HG02642 (cell line): ENCODE data around the gene NAA50.

Experiments used
- ATAC-seq: cut with Tn5 transposase; IDR thresholded peaks from one replicate; pipeline ENCODE4 v1.9.1; 2021; ENCODE audit warnings: mild to moderate bottlenecking; ENCODE audit not compliant: unreplicated experiment, poor library complexity

Gene NAA50

DNA sequence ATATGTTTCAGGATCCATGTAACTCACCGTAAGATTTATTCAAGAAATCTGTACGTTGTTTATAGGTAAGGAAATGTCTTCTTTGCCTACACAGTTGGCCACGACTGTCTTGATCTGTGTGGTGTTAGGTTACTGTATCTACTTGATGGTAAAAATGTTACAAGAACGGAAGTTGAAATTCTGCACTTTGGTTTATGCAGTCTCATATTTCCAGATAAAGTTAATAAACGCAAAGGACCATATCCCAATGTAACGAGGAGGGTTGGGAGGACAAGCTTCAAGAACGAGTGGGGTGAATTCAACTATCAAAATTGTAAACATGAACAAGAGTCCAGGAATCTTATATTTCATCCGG lies 50.6 kb downstream of the NAA50 start:
- no peak for ATAC-seq

DNA sequence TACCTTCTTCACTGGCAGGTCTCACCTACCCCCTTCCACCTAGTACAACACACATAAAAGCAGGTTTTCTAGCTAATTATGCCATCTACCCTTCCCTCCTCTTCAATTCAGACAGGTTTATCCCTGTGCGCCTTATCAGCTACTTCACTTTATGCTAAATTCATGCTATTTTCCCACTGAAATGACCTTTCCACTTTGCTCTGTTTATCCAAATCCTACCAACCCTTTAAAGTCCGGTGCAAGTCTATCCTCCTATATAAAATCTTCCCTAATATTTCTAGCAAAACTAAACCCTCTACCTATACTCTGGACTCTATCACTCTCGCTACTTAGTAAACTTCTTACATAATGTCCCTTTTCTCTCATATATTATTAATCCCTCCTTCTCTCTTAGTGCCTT lies 55.6 kb downstream of the NAA50 start:
- ATAC-seq: no peak

DNA sequence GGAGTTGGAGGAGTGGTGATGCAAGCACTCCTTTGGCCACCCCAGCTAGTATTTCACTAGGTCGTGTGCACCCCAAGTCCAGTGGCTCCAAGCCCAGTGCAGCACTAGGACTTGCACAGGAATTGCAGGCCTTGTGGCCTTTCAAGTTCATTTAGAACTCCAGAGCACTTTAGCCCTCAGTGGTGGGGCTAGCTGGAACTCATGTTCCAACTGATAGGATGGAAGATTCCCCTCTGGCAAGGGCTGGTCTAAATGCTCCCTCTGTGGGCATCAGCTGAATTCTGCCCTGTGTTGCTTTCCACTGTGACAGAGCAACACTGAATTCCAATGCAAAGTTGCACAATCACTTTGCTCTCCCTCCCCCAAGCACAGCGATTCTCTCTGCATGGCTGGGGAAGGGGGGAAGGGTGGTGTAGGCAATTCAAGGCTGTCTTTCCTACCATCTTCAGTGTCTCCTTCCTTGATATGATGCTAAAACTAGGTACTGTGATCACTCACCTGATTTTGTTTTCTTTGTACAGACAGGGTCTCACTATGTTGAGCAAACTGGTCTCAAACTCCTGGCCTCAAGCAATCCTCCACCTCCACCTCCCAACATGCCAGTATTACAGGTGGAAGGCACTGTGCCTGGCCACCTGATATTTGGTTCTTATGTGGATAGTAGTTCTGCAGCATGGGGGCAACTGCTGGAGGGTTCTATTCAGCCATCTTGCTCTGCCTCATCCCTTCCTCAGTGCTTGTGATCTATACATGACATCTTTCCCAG lies 59.9 kb downstream of the NAA50 start:
- ATAC-seq: no peak

DNA sequence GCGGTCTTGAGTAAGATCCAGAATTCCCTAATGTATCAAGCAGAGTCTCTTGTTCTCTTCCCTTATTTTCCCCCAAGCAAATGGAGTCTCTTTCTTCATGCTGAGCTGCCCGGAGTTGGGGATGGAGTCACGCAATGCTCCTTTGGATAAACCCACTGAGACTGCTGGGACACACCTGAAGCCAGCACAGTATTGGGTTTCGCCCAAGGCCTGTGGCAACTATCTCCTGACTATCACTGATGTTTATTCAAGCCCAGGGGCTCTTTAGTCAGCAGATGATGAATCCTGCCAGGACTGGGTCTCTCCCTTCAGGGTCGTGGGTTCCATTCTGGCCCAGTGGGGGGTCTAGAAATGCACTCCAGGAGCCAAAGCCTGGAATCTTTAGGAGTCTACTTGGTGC lies 60.9 kb downstream of the NAA50 start:
- ATAC-seq: no peak

DNA sequence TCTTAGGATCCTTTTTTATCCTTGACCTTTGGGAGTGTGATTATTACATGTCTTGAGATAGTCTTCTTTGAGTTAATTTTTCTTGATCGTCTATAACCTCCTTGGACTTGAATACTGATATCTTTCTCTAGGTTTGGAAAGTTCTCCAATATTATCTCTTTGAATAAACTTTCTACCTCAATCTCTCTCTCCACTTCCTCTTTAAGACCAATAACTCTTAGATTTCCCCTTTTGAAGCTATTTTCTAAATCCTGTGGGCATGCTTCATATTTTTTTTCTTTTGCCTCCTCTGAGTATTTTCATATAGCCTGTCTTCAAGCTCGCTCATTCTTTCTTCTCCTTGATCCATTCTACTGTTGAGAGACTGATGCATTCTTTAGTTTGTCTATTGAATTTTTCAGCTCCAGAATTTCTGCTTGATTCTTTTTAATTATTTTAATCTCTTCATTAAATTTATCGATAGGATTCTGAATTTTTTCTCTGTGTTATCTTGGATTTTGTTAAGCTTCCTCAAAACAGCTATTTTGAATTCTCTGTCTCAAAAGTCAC lies 61.7 kb downstream of the NAA50 start:
- no peak for ATAC-seq

DNA sequence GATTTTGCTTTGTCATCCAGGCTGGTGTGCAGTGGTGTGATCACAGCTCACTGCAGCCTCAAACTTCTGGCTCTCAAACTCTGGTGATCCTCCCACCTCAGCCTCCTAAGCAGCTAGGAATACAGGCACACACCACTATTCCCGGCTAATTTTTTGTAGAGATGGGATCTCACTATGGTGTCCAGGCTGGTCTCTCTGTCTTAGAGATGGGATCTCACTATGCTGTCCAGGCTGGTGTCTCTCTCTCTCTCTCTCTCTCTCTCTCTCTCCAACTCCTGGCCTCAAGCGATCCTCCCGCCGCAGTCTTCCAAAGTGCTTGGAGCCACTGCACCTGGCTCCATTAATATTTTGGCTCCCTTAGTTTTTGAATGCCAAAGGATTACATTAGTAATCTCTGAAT lies 67.3 kb downstream of the NAA50 start:
- no peak for ATAC-seq

DNA sequence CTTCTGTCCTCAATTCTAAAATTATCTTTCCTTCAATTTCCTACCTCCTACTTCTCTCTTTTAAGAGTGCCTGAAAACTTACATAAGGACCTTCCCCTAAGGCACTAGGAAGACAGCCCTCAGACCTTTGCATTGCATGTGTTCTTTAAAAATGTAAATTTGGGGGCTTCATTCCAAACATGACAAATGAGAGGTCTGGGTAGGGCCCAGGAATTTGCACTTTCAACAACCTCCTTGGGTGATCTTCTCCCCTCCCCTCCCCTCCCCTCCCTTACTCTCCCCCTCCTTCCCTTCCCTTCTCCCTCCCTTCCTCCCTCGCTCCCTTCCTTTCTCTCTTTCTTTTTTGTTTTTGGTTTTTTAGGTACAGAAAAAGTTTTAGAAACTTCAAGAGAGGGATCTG lies 68.3 kb downstream of the NAA50 start:
- ATAC-seq: no peak

DNA sequence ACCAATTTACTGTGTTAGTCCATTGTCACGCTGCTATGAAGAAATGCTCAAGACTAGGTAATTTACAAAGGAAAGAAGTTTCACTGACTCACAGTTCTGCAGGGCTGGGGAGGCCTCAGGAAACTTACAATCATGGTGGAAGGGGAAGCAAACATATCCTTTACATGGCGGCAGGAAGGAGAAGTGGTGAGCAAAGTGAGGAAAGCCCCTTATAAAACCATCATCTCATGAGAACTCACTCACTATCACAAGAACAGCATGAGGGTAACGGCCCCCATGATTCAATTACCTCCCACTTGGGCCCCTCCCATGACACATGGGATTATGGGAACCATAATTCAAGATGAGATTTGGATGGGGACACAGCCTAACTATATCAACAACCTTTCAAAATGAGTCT lies 69.8 kb downstream of the NAA50 start:
- no peak for ATAC-seq

DNA sequence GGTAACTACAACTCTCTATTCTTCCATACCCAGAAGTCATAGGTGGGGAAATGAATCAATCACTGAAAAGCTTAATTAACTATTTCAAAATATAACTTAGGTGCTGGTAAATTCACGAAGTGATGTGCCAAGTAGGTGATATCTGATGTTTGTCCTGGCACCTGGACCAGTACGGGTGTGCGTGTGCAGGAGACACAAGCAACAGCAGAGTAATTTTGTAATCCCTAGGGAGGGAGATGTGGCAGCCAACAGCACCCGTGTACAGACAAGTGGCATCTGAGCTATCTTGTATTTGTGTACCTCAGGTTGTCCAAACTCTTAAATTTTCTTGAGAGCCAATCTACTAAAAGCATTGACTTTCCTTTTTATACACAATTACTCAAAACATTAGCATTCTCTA lies 72.5 kb downstream of the NAA50 start:
- no peak for ATAC-seq

DNA sequence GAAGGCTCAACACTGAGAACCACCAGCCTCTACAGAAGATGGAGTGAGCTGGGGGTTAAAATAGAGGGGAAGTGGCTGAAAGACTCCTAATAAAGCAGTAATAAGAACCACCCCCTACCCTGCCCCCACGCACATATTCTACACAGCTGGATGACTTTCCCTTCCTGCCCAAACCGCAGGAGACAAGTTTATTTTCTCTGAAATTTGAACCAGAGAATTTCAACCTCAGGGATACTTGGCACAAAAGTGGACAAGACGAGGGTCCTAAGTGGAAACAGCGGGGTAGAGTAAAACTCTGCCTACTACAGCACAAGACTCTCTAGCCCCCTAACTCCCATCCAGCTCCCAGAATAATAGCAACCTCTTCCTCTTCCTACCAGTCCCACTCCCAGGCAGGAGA lies 78.0 kb downstream of the NAA50 start:
- ATAC-seq: no peak
